HCT116 (cell line): ENCODE data around the gene TNN. TPM values are rescaled to one million over a fixed set of nuclear protein-coding genes. Genes with fewer than 3 reads are reported as not detected.

Experiments used
- ATAC-seq: fragments of 200-7000 bp; cut with Tn5 transposase; 2 replicates; pipeline ENCODE4 v1.9.1; 2020; ENCODE audit warnings: mild to moderate bottlenecking, moderate library complexity
- BruUV-seq: library from RNA; stranded (reverse); fragments of 400-500 nt; replicated peaks from 2 replicates; lab custom pipeline; 2021; lab: Mats Ljungman, UMichigan
- CTCF ChIA-PET: fragments of 300-600 bp; sonication (Branson Sonifier 250); formaldehyde crosslinking; loops from one replicate; lab custom pipeline; 2021; ENCODE audit warnings: antibody characterized with exemption; lab: Charles Lee
- POLR2A ChIA-PET: fragments of 300-600, 350-600 bp; sonication (Branson Sonifier 250); formaldehyde crosslinking; loops from one replicate; lab custom pipeline; 2021; ENCODE audit warnings: antibody characterized with exemption; lab: Charles Lee
- RAD21 ChIA-PET, 2 experiments: fragments of 300-600 bp; sonication (Branson Sonifier 250); formaldehyde crosslinking; loops; one replicate each; lab custom pipeline; 2023; ENCODE audit warnings: low total read pairs in 2 of 2; ENCODE audit not compliant: uncharacterized antibody in 2 of 2, unreplicated experiment in 2 of 2, low non-redundant PET in 1 of 2; lab: Charles Lee
- DNase-seq: peaks from one replicate; pipeline ENCODE4 v3.0.0-alpha.2; 2010; ENCODE audit warnings: low read depth, low spot score
- H2AFZ ChIP-seq: fragments of 200-600 bp; shearing (Covaris generic), sonication (generic); 2 replicates; pipeline ENCODE4 v1.6.1; 2017; ENCODE audit warnings: low read depth, mixed run types, mixed read lengths, antibody characterized with exemption, low read length; ENCODE audit not compliant: poor library complexity, severe bottlenecking
- H3K27ac ChIP-seq: 2 replicates; pipeline ENCODE4 v1.5.1; 2012; ENCODE audit warnings: low read depth, low read length
- H3K27me3 ChIP-seq: fragments of 200-600 bp; sonication (generic); 2 replicates; pipeline ENCODE4 v1.6.1; 2016; ENCODE audit warnings: mixed run types, low read length, mixed read lengths; ENCODE audit not compliant: insufficient read depth
- H3K36me3 ChIP-seq, 2 experiments: fragments of 200-500 bp in 1 of 2; fragments of 200-600 bp in 1 of 2; sonication (Bioruptor generic) in 1 of 2; sonication (generic) in 1 of 2; 2 replicates each; pipeline versions ENCODE4 v1.5.1 to v1.6.1; 2014 to 2016; ENCODE audit warnings: low read length in 2 of 2, inconsistent platforms in 1 of 2, mixed read lengths in 1 of 2, mixed run types in 1 of 2; ENCODE audit not compliant: insufficient read depth in 2 of 2, control insufficient read depth in 1 of 2
- H3K4me1 ChIP-seq, 2 experiments: fragments of 200-600 bp in 1 of 2; sonication (generic) in 1 of 2; 2 replicates each; pipeline versions ENCODE4 v1.5.1 to v1.6.1; 2012 to 2017; ENCODE audit warnings: low read length in 2 of 2, inconsistent platforms in 1 of 2, mild to moderate bottlenecking in 1 of 2, mixed read lengths in 1 of 2, mixed run types in 1 of 2, moderate library complexity in 1 of 2; ENCODE audit not compliant: insufficient read depth in 2 of 2, control insufficient read depth in 1 of 2
- H3K4me2 ChIP-seq: fragments of 200-600 bp; sonication (generic); 2 replicates; pipeline ENCODE4 v1.6.1; 2017; ENCODE audit warnings: mixed run types, low read length, mixed read lengths
- H3K4me3 ChIP-seq, 2 experiments: fragments of 200-600 bp in 1 of 2; sonication (generic) in 1 of 2; replicated peaks in 1 of 2; 2 replicates each; pipeline ENCODE4 v1.5.1; 2011 to 2016; ENCODE audit warnings: low read length in 2 of 2, control low read depth in 1 of 2, low read depth in 1 of 2, mild to moderate bottlenecking in 1 of 2, mixed read lengths in 1 of 2, mixed run types in 1 of 2
- H3K79me2 ChIP-seq: fragments of 200-600 bp; sonication (generic); 2 replicates; pipeline ENCODE4 v1.6.1; 2017; ENCODE audit warnings: mild to moderate bottlenecking, mixed run types, low read length, moderate library complexity, mixed read lengths; ENCODE audit not compliant: insufficient read depth
- H3K9ac ChIP-seq: fragments of 200-600 bp; sonication (generic); 2 replicates; pipeline ENCODE4 v1.6.1; 2016; ENCODE audit warnings: low read length, mixed read lengths
- H3K9me2 ChIP-seq: fragments of 200-600 bp; sonication (generic), shearing (Covaris generic); 2 replicates; pipeline ENCODE4 v1.6.1; 2017; ENCODE audit warnings: mixed run types, mild to moderate bottlenecking, moderate library complexity; ENCODE audit not compliant: insufficient read depth
- H3K9me3 ChIP-seq, 2 experiments: fragments of 200-500 bp in 1 of 2; fragments of 200-600 bp in 1 of 2; sonication (Bioruptor generic) in 1 of 2; sonication (generic) in 1 of 2; 2 replicates each; pipeline ENCODE4 v1.6.1; 2014 to 2017; ENCODE audit warnings: low read length in 2 of 2, mixed read lengths in 2 of 2, inconsistent platforms in 1 of 2, low read depth in 1 of 2, mild to moderate bottlenecking in 1 of 2, mixed run types in 1 of 2, moderate library complexity in 1 of 2; ENCODE audit not compliant: control insufficient read depth in 1 of 2, insufficient read depth in 1 of 2
- H4K20me1 ChIP-seq: fragments of 200-600 bp; sonication (generic), shearing (Covaris generic); 2 replicates; pipeline ENCODE4 v1.6.1; 2017; ENCODE audit warnings: mixed run types, mild to moderate bottlenecking, moderate library complexity; ENCODE audit not compliant: insufficient read depth
- POLR2A ChIP-seq: IDR thresholded peaks from 2 replicates; pipeline ENCODE4 v1.7.0; 2011; ENCODE audit warnings: borderline replicate concordance; ENCODE audit not compliant: insufficient read depth, insufficient read length; ENCODE audit errors: extremely low read depth
- TCF7L2 ChIP-seq: IDR thresholded peaks from 2 replicates; pipeline ENCODE4 v1.7.0; 2011; ENCODE audit warnings: borderline replicate concordance, inconsistent platforms; ENCODE audit not compliant: insufficient read depth, insufficient read length; ENCODE audit errors: extremely low read depth
- ZFX ChIP-seq: fragments of 450-650 bp; IDR thresholded peaks from 2 replicates; pipeline ENCODE4 v1.6.1; 2017
- intact Hi-C: fragments of 100-400 bp; cut with micrococcal nuclease; formaldehyde crosslinking; loops from 2 replicates; pipeline ENCODE4 v1.10.0; 2022
- total RNA-seq: library from RNA; stranded (reverse); gene quantifications from one replicate; pipeline ENCODE4 v1.2.1, GENCODE V29; 2021; ENCODE audit not compliant: unreplicated experiment
- TF ChIP-seq, protein P1 (sequence below): IDR thresholded peaks from 2 replicates; pipeline ENCODE4 v1.6.1; 2012
- TF ChIP-seq, protein P2 (sequence below): IDR thresholded peaks from 2 replicates; pipeline ENCODE4 v1.6.1; 2012

Gene TNN
- total RNA-seq, 1 experiment from 2014 or later, result not detected

- no peak overlapping the region for H3K9ac ChIP-seq
- H3K27me3 ChIP-seq, result no peaks in the 10 kb centered on the region
- no peak for TF ChIP-seq POLR2A
- no TSS peak for BruUV-seq
- no peaks in the 10 kb centered on the region for H3K9me2 ChIP-seq
- ATAC-seq (no peak), DNase-seq (no peak)
- ChIA-PET POLR2A (no interaction called here), RAD21 (no interaction called here), CTCF (interaction anchor here (1.8 kb wide), 1 partner anchor 18 kb away, joined by 7 read pairs; no protein-coding TSS in a partner anchor)
- peaks cover 55 to 68% of the 10 kb centered on the region in 2 experiments for H3K4me1 ChIP-seq
- no peak overlapping the region for H3K4me3 ChIP-seq
- intact Hi-C loops, result no loop called here
- H3K79me2 ChIP-seq, result peaks cover 5% of the 10 kb centered on the region; the same call in 1 of the 2 replicates
- H3K9me3 ChIP-seq, result no peaks in the 10 kb centered on the region
- H3K4me2 ChIP-seq, result no peak overlapping the region
- no peak overlapping the region for H3K27ac ChIP-seq
- H3K36me3 ChIP-seq, result no peaks in the 10 kb centered on the region
- H4K20me1 ChIP-seq, result no peaks in the 10 kb centered on the region
- H2AFZ ChIP-seq, result no peak overlapping the region
Measured at GRCh38 chr1:175172503-175172902, 104.9 kb downstream of the TNN start.

GRCh38 chr1:175173531-175173930 is 105.9 kb downstream of the TNN start:
- peaks cover 5% of the 10 kb centered on the region; the same call in 1 of the 2 replicates for H3K79me2 ChIP-seq
- RAD21 ChIA-PET, result no interaction called here
- POLR2A ChIA-PET, result no interaction called here
- CTCF ChIA-PET, result interaction anchor here (1.8 kb wide), 1 partner anchor 19 kb away, joined by 7 read pairs; no protein-coding TSS in a partner anchor
- no peak for DNase-seq
- H3K4me2 ChIP-seq, result no peak overlapping the region
- ATAC-seq, result no peak
- H3K36me3 ChIP-seq, result no peaks in the 10 kb centered on the region
- no peaks in the 10 kb centered on the region for H3K9me3 ChIP-seq
- peaks cover 51 to 66% of the 10 kb centered on the region in 2 experiments for H3K4me1 ChIP-seq
- no peaks in the 10 kb centered on the region for H3K27me3 ChIP-seq
- H3K4me3 ChIP-seq, result no peak overlapping the region
- H3K27ac ChIP-seq, result no peak overlapping the region
- H3K9me2 ChIP-seq, result no peaks in the 10 kb centered on the region
- BruUV-seq, result TSS peak; percentile 12
- no peak overlapping the region for H2AFZ ChIP-seq
- intact Hi-C loops, result no loop called here
- H4K20me1 ChIP-seq, result no peaks in the 10 kb centered on the region
- no peak overlapping the region for H3K9ac ChIP-seq
- TF ChIP-seq TCF7L2, result no peak
- TF ChIP-seq ZFX, result no peak
- TF ChIP-seq, protein P1, sequence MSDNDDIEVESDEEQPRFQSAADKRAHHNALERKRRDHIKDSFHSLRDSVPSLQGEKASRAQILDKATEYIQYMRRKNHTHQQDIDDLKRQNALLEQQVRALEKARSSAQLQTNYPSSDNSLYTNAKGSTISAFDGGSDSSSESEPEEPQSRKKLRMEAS, result no peak
- TF ChIP-seq, protein P2, sequence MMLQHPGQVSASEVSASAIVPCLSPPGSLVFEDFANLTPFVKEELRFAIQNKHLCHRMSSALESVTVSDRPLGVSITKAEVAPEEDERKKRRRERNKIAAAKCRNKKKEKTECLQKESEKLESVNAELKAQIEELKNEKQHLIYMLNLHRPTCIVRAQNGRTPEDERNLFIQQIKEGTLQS, result no peak
- TF ChIP-seq, all 23 proteins: peak for 0
